AML-193 (cell line): ENCODE results near the gene STKLD1.
"Not testable (repeated sequence)": the region's sequence is repeated elsewhere in the genome, so short reads cannot be mapped to it uniquely, and the experiment has no call there.

Experiments used
- DNase-seq, 2 experiments: peaks; one replicate each; lab custom pipeline; 2025; lab: John Stamatoyannopoulos, UW

Gene STKLD1

DNA sequence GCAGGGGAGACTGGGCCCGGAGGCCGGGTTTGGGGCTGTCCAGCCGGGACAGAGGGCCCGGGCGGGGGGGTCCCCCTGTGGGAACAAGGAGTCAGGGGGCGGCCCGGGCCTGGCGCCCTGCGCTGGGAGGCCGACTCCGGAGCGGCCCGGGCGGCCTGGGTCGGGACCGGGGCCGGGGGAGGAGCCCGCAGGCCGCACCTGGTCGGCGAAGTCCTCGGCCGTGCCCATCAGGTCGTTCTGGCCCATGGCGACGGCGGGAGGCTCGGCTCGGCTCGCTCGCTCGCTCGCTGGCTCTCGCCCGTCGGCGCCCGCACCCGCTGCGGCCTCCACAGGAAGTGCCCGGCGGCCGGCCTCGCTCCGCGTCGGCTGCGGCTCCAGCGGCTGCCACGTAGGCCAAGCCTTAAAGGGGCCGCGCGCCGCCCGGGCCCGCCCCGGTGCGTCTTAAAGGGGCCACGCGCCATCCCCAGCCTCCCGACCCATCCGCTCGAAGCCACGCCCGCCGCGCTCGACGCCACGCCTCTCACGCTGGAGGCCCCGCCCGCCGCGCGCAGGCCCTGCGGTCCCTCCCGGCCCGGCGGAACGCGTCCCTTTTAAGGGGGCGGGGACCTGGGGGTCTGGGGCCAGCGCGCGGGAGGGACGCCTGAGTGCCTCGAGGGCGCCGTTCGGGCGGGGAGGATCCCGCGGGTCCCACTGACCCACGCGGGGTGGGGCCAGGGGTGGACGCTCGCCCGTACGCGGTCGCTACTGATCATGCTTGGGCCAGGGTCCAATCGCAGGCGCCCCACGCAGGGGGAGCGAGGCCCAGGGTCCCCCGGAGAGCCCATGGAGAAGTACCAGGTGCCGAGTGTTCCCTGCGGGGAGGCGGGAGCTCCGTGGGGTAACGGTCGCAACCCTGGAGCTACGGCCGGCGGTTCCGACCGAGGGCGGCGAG lies at the start of gene STKLD1, which contains the start of gene SURF4:
STKLD1 (plus strand) TSS at position 643 of the 931 bp plus-strand sequence; CDS start at position 751, 108 bp downstream.
SURF4 (minus strand) TSS at position 337 of the 931 bp plus-strand sequence; CDS start at position 246, 91 bp downstream.
- DNase-seq: peak; percentile 87 to 88

DNA sequence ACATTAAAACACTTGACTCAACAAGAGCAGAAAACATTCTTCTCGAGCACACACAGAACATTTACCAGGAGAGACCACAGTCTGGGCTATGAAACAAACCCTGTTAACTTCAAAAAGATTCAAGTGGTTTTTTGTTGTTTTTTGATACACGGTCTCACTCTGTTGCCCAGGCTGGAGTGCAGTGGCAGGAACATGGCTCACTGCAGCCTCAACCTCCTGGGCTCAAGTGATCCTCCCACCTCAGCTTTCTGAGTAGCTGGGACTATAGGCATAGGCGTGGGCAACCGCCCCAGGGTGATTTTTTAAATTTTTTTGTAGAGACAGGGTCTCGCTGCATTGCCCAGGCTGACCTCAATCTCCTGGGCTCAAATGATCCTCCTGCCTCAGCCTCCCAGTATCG lies 49.1 kb upstream of the STKLD1 start:
- DNase-seq: not testable (repeated sequence)

DNA sequence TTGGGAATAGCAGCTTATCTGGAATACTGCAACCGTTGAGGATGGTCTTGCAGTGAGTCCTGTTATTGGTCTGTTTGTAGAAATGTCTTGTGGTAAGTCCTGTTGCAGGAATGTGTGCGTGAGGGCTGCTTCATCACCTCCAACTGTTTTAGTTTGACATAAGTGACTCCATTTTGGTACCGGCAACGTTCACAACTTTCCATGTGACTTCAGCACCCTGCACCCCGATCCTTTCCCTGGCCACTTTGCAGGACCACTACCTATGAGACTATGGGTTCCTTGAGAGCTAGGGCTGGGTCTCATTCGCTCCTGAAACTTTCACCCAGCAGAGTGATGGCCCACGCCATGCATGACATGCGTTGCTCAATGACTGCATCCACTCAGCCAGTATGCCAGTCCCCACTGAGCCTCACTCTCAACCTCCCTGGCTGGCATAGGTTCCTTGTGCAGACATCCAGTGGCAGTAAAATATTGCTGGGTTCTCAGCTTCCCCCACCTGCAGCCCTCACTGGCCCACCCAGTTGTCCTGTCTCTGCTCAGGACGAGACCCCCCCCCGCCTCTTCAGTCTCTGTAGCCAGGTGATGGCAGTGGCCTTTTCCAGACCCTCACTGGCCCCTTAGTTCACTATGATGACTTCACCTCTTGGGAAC lies 48.2 kb upstream of the STKLD1 start:
- DNase-seq: no peak

DNA sequence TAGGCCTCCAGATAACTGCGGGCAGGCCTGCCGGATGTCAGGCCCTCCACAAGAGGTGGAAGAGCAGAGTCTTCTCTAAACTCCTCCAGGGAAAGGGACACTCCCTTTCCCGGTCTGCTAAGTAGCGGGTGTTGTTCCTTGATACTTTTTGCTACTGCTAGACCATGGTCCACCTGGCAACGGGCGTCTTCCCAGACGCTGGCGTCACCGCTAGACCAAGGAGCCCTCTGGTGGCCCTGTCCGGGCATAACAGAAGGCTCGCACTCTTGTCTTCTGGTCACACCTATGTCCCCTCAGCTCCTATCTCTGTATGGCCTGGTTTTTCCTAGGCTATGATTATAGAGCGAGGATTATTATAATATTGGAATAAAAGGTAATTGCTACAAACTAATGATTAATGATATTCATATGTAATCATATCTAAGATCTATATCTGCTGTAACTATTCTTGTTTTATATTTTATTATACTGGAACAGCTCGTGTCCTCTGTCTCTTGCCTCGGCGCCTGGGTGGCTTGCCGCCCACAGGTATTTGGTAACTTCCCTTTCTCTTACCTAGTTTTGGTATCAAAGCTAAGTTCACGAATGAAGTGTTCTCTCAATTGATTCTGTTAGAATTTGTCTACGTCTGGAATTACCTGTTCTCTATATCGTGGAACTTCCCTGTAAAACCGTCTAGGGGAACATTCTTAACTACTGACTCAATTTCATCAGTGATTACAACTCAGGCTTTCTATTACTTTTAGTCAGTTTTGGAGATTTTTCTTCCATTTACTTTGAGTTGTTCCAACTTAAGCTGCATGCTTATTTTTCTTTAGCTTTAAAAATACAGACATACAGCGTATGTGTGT lies 46.6 kb upstream of the STKLD1 start:
- not testable (repeated sequence) for DNase-seq

DNA sequence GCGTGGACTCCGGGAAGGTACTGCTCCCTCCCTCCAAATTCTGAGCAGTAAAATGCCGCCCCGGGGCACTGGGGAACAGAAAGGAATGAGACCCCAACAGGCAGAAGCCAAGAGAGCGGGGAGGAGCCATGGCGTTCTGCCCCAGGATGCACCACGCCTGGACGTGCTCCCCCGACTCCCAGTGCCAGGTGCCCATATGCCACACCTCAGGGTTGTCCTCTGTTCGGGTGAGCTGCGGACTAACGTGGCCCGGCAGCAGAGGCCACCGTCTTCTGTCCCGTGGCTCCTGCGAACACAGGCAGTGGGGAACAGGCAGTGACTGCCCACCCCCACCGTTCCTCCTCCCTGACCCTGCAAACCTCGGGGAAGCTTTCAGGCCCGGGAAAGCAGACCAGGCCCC lies 44.9 kb upstream of the STKLD1 start:
- no peak for DNase-seq

DNA sequence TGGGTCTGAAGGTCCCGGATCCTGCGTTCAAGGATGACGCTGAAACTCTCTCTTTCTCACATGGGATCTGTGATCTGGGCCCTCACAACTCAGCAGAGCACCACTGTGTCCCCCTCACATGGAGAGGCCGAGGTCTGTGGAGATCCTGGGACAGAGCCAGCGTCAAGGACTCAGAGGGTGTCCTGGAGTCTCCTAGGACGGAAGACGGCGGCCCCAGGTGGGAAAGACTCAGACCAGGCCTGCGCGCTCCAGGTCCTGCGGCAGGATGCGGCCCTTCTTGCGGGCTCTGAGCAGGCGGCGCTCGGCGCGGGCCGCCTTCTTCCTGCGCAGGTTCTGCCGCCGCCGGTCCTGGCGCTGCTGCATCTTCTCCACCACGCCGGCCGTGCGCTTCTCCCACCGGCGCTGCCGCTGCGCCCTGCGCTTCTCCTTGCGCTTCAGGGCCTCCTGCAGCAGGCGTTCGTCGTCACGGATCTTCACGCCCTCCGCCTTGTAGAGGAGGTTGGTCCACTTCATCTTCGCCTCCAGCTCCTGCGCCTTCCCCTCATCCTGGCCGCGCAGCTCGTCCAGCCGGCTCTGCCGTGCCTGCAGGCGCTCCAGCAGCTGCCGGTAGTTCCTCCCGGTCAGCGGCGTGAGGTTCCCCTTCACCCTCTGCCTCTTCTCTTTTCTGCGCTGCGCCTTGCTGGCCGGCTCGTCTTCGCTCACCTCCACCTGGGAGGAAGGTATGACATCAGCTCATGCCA lies 44.4 kb upstream of the STKLD1 start:
- no peak for DNase-seq

- DNase-seq: no peak
Measured at GRCh38 chr9:133332381-133332730, 43.8 kb upstream of the STKLD1 start.

DNA sequence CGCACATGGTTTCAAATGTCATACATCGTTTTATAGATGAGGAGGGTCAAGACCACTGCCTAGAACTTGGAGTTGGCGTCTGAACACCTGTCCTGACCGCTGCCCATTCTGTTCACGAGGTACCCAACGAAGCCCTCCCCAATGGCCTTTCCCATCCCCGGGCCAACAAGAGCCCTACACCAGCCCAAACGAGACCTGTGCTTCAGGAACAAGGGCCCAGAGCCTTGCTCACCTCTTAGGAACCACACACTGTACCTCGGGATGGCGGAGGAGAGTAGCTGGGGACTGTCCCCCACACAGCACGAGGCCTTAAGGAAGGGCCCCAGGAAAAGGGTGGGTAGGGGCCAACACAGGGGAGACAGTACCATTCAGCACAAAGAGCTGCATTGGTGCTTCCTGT lies 43.2 kb upstream of the STKLD1 start:
- DNase-seq: no peak

DNA sequence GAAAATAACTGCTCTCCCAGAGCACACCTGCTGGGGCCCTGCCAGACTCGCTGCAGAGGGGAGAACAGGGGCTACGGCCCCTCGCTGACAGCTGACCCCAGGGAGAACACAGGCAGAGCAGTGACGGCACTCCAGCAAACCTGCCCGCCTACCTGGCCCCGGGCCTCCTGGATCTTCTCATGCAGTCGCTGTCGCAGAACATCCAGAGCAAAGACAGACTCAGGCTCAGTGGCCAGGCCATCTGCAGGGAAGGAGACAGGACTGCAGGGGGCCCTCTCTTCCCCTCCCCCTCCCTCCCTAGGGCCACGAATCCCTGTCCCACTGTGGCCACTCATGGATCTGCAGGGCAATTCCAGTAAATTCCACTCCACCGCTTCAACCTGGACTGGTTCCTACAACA lies 42.6 kb upstream of the STKLD1 start:
- no peak for DNase-seq

DNA sequence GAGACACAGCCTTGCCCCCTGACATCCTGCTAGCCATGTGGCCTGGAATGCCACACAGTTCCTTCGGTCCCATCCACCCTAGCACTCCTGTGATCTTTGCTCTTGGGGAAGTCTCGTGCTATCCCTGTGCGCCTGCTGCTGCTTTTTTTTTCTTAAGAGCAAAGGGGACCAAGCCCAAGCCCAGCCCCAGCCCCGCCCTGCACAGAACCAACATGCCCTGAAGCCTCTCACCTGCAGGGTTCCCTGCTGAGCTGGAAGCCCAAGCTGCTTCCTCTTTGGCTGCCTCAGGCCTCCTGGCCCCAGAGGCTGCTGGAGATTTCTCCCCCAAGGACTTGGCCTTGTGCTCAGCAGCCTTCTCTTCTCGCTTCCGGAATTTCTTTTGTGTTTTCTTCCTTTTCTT lies 42.0 kb upstream of the STKLD1 start:
- no peak for DNase-seq

DNA sequence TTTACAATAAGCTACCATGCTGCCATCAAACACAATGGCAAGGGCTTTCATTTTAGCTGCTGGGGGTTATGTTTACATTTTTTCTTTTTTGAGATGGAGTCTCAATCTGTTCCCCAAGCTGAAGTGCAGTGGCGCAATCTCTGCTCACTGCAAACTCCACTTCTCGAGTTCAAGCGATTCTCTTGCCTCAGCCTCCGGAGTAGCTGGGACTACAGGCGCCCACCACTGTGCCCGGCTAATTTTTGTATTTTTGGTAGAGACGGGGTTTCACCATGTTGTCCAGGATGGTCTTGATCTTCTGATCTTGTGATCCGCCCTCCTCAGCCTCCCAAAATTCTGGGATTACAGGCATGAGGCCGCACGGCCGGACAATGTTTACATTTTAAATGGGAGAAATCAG lies 41.3 kb upstream of the STKLD1 start:
- DNase-seq: not testable (repeated sequence)

- peak; percentile 85 for DNase-seq
Measured at GRCh38 chr9:133335924-133336811, 40.0 kb upstream of the STKLD1 start, which contains the start of gene SURF6. Gene SURF6, minus strand, starts transcription at chr9:133336188. Its CDS starts 56 bp downstream, at chr9:133336132.

DNA sequence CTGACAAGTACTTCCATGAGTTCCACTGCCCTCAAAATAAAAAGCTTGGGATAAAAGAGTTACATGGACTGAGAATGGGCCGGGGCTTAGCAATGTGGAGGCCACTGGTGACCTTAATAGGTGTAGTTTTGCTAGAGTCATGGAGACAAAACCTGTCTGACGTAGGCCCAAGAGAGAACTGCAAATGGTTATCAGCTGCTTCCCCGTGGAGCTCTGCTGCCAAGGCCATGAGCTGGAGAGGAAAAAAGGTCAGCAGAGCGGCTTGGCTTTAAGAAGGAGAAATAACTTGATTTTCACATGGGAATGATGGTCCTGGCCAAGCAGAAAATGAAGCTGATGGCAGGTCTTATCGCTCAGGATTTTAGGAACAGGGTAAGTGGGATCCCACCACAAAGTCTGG lies 36.5 kb upstream of the STKLD1 start:
- no peak for DNase-seq

- peak; percentile 49 to 51 for DNase-seq
Measured at GRCh38 chr9:133340256-133340655, 35.9 kb upstream of the STKLD1 start.

- DNase-seq: no peak
Measured at GRCh38 chr9:133340916-133341315, 35.2 kb upstream of the STKLD1 start.

DNA sequence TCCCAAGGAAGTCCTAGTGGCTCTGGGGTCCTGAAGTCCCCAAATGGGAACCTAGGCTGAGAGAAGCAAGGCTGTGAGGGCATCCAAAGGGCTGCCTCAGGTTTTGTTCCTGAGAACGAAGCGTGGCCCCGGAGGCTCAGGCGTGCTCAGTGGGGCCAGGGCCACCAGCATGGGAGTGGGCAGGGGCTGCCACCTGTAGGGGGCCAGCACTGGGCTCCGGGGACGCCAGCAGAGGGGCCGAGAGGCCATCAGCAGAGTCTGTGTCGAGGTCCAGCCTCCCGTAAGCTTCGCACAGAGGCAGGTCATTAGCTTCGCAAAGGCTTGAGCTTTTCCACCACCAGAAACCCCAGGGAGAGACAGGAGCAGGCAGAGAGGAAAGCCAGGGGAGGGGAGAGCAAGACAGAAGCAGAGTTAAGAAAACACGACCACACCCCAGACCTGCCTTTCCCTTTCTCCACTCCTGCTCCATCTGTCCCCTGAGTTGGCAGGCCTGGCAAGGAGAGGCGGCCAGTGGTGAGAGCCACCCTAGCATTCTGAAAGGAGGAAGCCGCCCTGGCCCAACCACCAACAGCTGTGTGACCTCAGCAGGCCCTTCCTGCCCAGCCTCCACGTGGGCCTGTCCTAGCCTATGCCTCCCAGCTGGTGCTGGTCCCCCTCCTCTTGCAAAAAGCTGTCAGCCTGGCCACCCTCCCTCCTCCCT lies 34.6 kb upstream of the STKLD1 start:
- peak; percentile 71 to 79 for DNase-seq

GRCh38 chr9:133342069-133342406 lies 34.1 kb upstream of the STKLD1 start:
- no peak for DNase-seq

GRCh38 chr9:133342570-133342969 lies 33.6 kb upstream of the STKLD1 start:
- no peak for DNase-seq

DNA sequence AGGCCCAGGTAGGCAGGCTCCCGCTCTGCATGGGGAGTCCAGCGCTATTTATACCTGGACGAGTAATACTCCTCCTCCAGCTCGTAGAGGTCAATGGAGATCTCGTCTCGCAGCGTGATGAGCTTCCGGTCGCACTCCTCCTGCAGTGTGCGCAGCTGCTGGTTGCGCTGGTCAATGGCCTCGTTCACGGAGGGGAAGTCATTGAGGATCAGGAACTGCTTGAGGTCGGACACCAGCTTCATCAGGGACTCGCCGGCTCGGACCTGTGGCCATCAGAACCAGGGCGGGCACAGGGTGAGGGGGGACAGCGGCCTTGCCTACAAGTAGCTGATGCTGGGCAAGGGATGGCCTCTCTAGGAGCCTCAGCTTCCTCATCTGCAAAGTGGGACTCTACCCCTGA lies 32.1 kb upstream of the STKLD1 start:
- no peak for DNase-seq

DNA sequence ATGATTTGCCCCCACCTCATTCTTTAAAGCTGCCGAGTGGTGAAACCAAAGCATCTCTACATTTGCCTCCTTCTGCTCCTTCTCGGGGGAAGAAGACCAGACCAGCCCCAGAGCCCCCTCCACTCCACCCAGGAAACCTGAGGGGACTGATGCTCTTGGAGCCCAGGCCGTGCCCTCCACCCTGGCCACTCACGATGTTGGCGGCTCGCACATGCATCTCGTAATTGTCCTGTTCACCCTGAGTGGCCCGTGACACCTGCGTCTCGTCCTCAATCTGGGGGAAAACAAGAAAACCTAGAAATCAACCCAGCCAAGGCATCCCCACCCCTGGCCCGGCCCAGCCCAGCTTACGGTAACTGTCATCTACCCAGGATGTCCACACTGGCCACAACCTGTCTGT lies 31.2 kb upstream of the STKLD1 start:
- DNase-seq: no peak
